Peyer's patch (tissue), 4 donors: Measurements from ENCODE around the gene RAB3GAP1.

Source experiments
- CTCF ChIP-seq, 6 experiments: fragments of 450-650 bp in 4 of 6; fragments of 200-600 bp in 2 of 6; sonication (generic) in 1 of 6; IDR thresholded peaks; one replicate each; pipeline ENCODE4 v1.5.1; 2017 to 2019; ENCODE audit warnings: antibody characterized with exemption in 6 of 6, mild to moderate bottlenecking in 3 of 6, moderate library complexity in 1 of 6
- POLR2A ChIP-seq, 2 donors: fragments of 450-650 bp; IDR thresholded peaks; one replicate each; pipeline ENCODE4 v1.5.1; 2017; ENCODE audit warnings: antibody characterized with exemption in 2 of 2, mild to moderate bottlenecking in 2 of 2, moderate library complexity in 2 of 2

DNA sequence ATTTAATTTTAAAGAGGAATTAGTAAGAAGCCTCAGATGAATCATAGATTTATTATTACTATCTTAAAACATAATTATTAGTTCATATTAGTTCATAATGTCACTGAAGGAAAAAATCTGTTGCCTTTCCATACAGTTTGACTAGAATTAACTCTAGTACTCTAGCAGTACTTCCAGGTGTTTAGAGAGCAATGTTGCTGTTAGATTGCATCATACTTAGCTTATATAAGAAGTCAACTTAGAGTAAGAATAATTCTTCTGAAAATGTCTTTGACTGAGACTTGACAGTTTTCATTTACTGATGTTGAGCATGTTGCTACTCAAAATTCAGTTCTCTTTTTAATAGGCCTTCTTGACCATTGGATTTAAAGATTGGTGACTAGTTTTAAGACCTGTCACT is 4.7 kb downstream of the RAB3GAP1 start:
- TF ChIP-seq POLR2A (IDR thresholded peaks at IDR 0.05) (no peak), CTCF (IDR thresholded peaks at IDR 0.05) (no peak)
